ENCODE measurements around the gene AP3M1. TPM values are rescaled to one million over a fixed set of nuclear protein-coding genes. Genes with fewer than 3 reads are reported as not detected.
A peak's percentile ranks its signal among the peaks of the same experiment; 100 is the strongest.

The AP3M1 gene
- total RNA-seq, 2 donors from 2014 or later = 21.1 to 27.8 TPM

- ATAC-seq (no peak), DNase-seq (no peak)
- H3K9me3 ChIP-seq (ENCODE audit: control insufficient read depth, low read length, poor library complexity, severe bottlenecking) = no peaks in the 10 kb centered on the region
- Mint-ChIP-seq H3K4me3 (no peak overlapping the region), H3K27ac (peak overlapping the region; percentile 78), H3K27me3 (no peaks in the 10 kb centered on the region), H3K36me3 (ENCODE audit: low read depth) (peaks cover 5% of the 10 kb centered on the region), H3K4me1 (peaks cover 13% of the 10 kb centered on the region)
Measured at GRCh38 chr10:74121368-74121767, 29.3 kb downstream of the AP3M1 start.

- Mint-ChIP-seq H3K27me3 (no peaks in the 10 kb centered on the region), H3K27ac (peak overlapping the region; percentile 78), H3K4me1 (peaks cover 13% of the 10 kb centered on the region), H3K36me3 (ENCODE audit: low read depth) (peaks cover 8% of the 10 kb centered on the region), H3K4me3 (no peak overlapping the region)
- ATAC-seq (no peak), DNase-seq (no peak)
- H3K9me3 ChIP-seq (ENCODE audit: control insufficient read depth, low read length, poor library complexity, severe bottlenecking) = no peaks in the 10 kb centered on the region
Measured at GRCh38 chr10:74120911-74121310, 29.7 kb downstream of the AP3M1 start.

- no peaks in the 10 kb centered on the region for H3K9me3 ChIP-seq (ENCODE audit: control insufficient read depth, low read length, poor library complexity, severe bottlenecking)
- H3K4me3 Mint-ChIP-seq = no peak overlapping the region
- peaks cover 19% of the 10 kb centered on the region for H3K4me1 Mint-ChIP-seq
- ATAC-seq (no peak), DNase-seq (no peak)
- peak overlapping the region; percentile 92 for H3K27ac Mint-ChIP-seq
- H3K27me3 Mint-ChIP-seq = no peaks in the 10 kb centered on the region
- H3K36me3 Mint-ChIP-seq (ENCODE audit: low read depth) = peaks cover 11% of the 10 kb centered on the region
Measured at GRCh38 chr10:74118804-74119203, 31.8 kb downstream of the AP3M1 start.

GRCh38 chr10:74117738-74118137, 32.9 kb downstream of the AP3M1 start:
- peak; percentile 42 for ATAC-seq
- DNase-seq = no peak
- Mint-ChIP-seq H3K27ac (peak overlapping the region; percentile 92), H3K4me3 (no peak overlapping the region), H3K36me3 (ENCODE audit: low read depth) (peaks cover 11% of the 10 kb centered on the region), H3K27me3 (no peaks in the 10 kb centered on the region), H3K4me1 (peaks cover 20% of the 10 kb centered on the region)
- H3K9me3 ChIP-seq (ENCODE audit: control insufficient read depth, low read length, poor library complexity, severe bottlenecking) = no peaks in the 10 kb centered on the region

- DNase-seq (no peak), ATAC-seq (no peak)
- peaks cover 8% of the 10 kb centered on the region for H3K4me1 Mint-ChIP-seq
- peaks cover 12% of the 10 kb centered on the region for H3K36me3 Mint-ChIP-seq (ENCODE audit: low read depth)
- H3K27ac Mint-ChIP-seq = peak overlapping the region; percentile 87
- no peaks in the 10 kb centered on the region for H3K27me3 Mint-ChIP-seq
- no peaks in the 10 kb centered on the region for H3K9me3 ChIP-seq (ENCODE audit: control insufficient read depth, low read length, poor library complexity, severe bottlenecking)
- H3K4me3 Mint-ChIP-seq = no peak overlapping the region
Measured at GRCh38 chr10:74114041-74114448, 36.6 kb downstream of the AP3M1 start.

GRCh38 chr10:74113546-74113945, 37.1 kb downstream of the AP3M1 start:
- Mint-ChIP-seq H3K36me3 (ENCODE audit: low read depth) (peaks cover 10% of the 10 kb centered on the region), H3K4me1 (peaks cover 8% of the 10 kb centered on the region), H3K27me3 (no peaks in the 10 kb centered on the region), H3K27ac (peak overlapping the region; percentile 87), H3K4me3 (no peak overlapping the region)
- ATAC-seq (no peak), DNase-seq (no peak)
- no peaks in the 10 kb centered on the region for H3K9me3 ChIP-seq (ENCODE audit: control insufficient read depth, low read length, poor library complexity, severe bottlenecking)

GRCh38 chr10:74111799-74112198, 38.8 kb downstream of the AP3M1 start:
- H3K9me3 ChIP-seq (ENCODE audit: control insufficient read depth, low read length, poor library complexity, severe bottlenecking) = no peaks in the 10 kb centered on the region
- peaks cover 16% of the 10 kb centered on the region for H3K36me3 Mint-ChIP-seq (ENCODE audit: low read depth)
- ATAC-seq (no peak), DNase-seq (no peak)
- no peak overlapping the region for H3K4me3 Mint-ChIP-seq
- H3K27ac Mint-ChIP-seq = peak overlapping the region; percentile 29
- H3K27me3 Mint-ChIP-seq = no peaks in the 10 kb centered on the region
- H3K4me1 Mint-ChIP-seq = peaks cover 13% of the 10 kb centered on the region

- peak overlapping the region; percentile 80 for H3K27ac Mint-ChIP-seq
- no peaks in the 10 kb centered on the region for H3K27me3 Mint-ChIP-seq
- peaks cover 15% of the 10 kb centered on the region for H3K4me1 Mint-ChIP-seq
- no peaks in the 10 kb centered on the region for H3K9me3 ChIP-seq (ENCODE audit: control insufficient read depth, low read length, poor library complexity, severe bottlenecking)
- no peak for DNase-seq
- ATAC-seq = no peak
- H3K36me3 Mint-ChIP-seq (ENCODE audit: low read depth) = peaks cover 13% of the 10 kb centered on the region
- no peak overlapping the region for H3K4me3 Mint-ChIP-seq
Measured at GRCh38 chr10:74110120-74110519, 40.5 kb downstream of the AP3M1 start.

- Mint-ChIP-seq H3K27me3 (no peaks in the 10 kb centered on the region), H3K36me3 (ENCODE audit: low read depth) (peaks cover 13% of the 10 kb centered on the region)
Measured at GRCh38 chr10:74109452-74109851, 41.2 kb downstream of the AP3M1 start.

GRCh38 chr10:74107391-74107790, 43.2 kb downstream of the AP3M1 start:
- Mint-ChIP-seq H3K4me1 (peaks cover 8% of the 10 kb centered on the region), H3K4me3 (no peak overlapping the region), H3K27ac (peak overlapping the region; percentile 81), H3K27me3 (no peaks in the 10 kb centered on the region), H3K36me3 (ENCODE audit: low read depth) (peaks cover 10% of the 10 kb centered on the region)
- no peaks in the 10 kb centered on the region for H3K9me3 ChIP-seq (ENCODE audit: control insufficient read depth, low read length, poor library complexity, severe bottlenecking)
- DNase-seq (no peak), ATAC-seq (no peak)

More at GRCh38 chr10:74109452-74109851, 41.2 kb downstream of the AP3M1 start:
- Mint-ChIP-seq H3K4me1 (peaks cover 15% of the 10 kb centered on the region), H3K4me3 (no peak overlapping the region), H3K27ac (peak overlapping the region; percentile 80)
- no peak for DNase-seq
- no peak for ATAC-seq
- no peaks in the 10 kb centered on the region for H3K9me3 ChIP-seq (ENCODE audit: control insufficient read depth, low read length, poor library complexity, severe bottlenecking)

- Mint-ChIP-seq H3K36me3 (ENCODE audit: low read depth) (peaks cover 9% of the 10 kb centered on the region), H3K4me1 (peaks cover 11% of the 10 kb centered on the region), H3K4me3 (no peak overlapping the region), H3K27ac (peak overlapping the region; percentile 2), H3K27me3 (no peaks in the 10 kb centered on the region)
- H3K9me3 ChIP-seq (ENCODE audit: control insufficient read depth, low read length, poor library complexity, severe bottlenecking) = no peaks in the 10 kb centered on the region
- DNase-seq = no peak
- no peak for ATAC-seq
Measured at GRCh38 chr10:74104996-74105395, 45.6 kb downstream of the AP3M1 start.

GRCh38 chr10:74104480-74104879, 46.1 kb downstream of the AP3M1 start:
- peaks cover 11% of the 10 kb centered on the region for H3K4me1 Mint-ChIP-seq
- peaks cover 11% of the 10 kb centered on the region for H3K36me3 Mint-ChIP-seq (ENCODE audit: low read depth)
- no peaks in the 10 kb centered on the region for H3K9me3 ChIP-seq (ENCODE audit: control insufficient read depth, low read length, poor library complexity, severe bottlenecking)
- no peaks in the 10 kb centered on the region for H3K27me3 Mint-ChIP-seq
- DNase-seq (no peak), ATAC-seq (no peak)
- H3K27ac Mint-ChIP-seq = peak overlapping the region; percentile 45
- no peak overlapping the region for H3K4me3 Mint-ChIP-seq

GRCh38 chr10:74103560-74104258, 46.9 kb downstream of the AP3M1 start:
- H3K4me3 Mint-ChIP-seq = no peak overlapping the region
- H3K4me1 Mint-ChIP-seq = peaks cover 18% of the 10 kb centered on the region
- peak overlapping the region; percentile 45 for H3K27ac Mint-ChIP-seq
- H3K36me3 Mint-ChIP-seq (ENCODE audit: low read depth) = peaks cover 18% of the 10 kb centered on the region
- DNase-seq = no peak
- no peaks in the 10 kb centered on the region for H3K9me3 ChIP-seq (ENCODE audit: control insufficient read depth, low read length, poor library complexity, severe bottlenecking)
- no peaks in the 10 kb centered on the region for H3K27me3 Mint-ChIP-seq
- ATAC-seq = no peak

GRCh38 chr10:74099836-74100235, 50.8 kb downstream of the AP3M1 start:
- no peak for DNase-seq
- Mint-ChIP-seq H3K27me3 (no peaks in the 10 kb centered on the region), H3K4me3 (no peak overlapping the region), H3K27ac (no peak overlapping the region), H3K4me1 (peaks cover 16% of the 10 kb centered on the region), H3K36me3 (ENCODE audit: low read depth) (peaks cover 18% of the 10 kb centered on the region)
- H3K9me3 ChIP-seq (ENCODE audit: control insufficient read depth, low read length, poor library complexity, severe bottlenecking) = no peaks in the 10 kb centered on the region
- no peak for ATAC-seq
